ENCODE measurements around the gene C1QTNF9B.
"Not testable (repeated sequence)": the region's sequence is repeated elsewhere in the genome, so short reads cannot be mapped to it uniquely, and the experiment has no call there.

Gene C1QTNF9B

GRCh38 chr13:23893791-23894190 lies 3.5 kb downstream of the C1QTNF9B start:
- DNase-seq (ENCODE audit: low spot score), result not testable (repeated sequence)

GRCh38 chr13:23889615-23890607 lies 7.4 kb downstream of the C1QTNF9B start:
- DNase-seq (ENCODE audit: low spot score), result no peak

- DNase-seq (ENCODE audit: low spot score), result peak; percentile 87
Observed at GRCh38 chr13:23888658-23889614, 8.4 kb downstream of the C1QTNF9B start, which contains the start of gene MIPEP. Gene MIPEP, minus strand, starts transcription at chr13:23889400. Its CDS starts 80 bp downstream, at chr13:23889320.

DNA sequence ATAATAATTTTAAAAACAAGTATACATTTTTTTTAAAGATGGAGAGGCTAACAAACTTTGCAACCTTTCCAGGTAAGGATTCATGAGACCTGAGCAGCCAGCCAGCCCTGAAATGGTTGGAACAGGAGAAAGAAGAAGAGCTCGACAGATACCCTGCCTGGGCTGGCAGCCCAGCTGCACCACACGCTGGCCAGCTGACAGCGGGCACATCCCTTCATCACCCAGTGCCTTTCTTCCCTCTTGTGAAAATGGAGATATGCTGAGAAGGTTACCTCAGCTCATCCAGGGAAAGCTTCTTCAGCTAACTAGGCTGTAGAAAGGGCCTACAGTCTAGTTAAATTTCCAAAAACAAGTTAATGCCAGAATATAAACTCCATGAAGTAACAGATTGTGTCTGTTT lies 12.9 kb downstream of the C1QTNF9B start:
- not testable (repeated sequence) for DNase-seq (ENCODE audit: low spot score)

DNA sequence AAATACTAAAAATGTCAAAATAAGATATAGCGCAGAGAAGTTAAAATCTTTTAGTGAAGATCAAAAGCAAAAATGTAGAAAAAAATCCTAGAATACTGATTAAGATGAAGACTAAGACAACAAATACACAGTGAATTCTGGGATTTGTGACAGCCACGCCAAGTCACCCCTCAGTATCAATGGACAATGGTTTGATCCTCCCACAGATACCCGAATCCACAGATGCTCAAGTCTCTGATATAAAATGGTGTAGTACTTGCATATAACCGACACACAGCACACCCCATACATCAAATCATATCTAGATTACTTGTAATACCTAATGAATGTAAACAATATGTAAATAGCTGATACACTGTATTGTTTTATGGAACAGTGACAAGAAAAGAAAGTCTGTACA lies 14.0 kb downstream of the C1QTNF9B start:
- no peak for DNase-seq (ENCODE audit: low spot score)

- not testable (repeated sequence) for DNase-seq (ENCODE audit: low spot score)
Observed at GRCh38 chr13:23881402-23881800, 15.9 kb downstream of the C1QTNF9B start.

GRCh38 chr13:23880493-23881401 lies 16.6 kb downstream of the C1QTNF9B start:
- not testable (repeated sequence) for DNase-seq (ENCODE audit: low spot score)

GRCh38 chr13:23877286-23877685 lies 20.0 kb downstream of the C1QTNF9B start:
- no peak for DNase-seq (ENCODE audit: low spot score)

DNA sequence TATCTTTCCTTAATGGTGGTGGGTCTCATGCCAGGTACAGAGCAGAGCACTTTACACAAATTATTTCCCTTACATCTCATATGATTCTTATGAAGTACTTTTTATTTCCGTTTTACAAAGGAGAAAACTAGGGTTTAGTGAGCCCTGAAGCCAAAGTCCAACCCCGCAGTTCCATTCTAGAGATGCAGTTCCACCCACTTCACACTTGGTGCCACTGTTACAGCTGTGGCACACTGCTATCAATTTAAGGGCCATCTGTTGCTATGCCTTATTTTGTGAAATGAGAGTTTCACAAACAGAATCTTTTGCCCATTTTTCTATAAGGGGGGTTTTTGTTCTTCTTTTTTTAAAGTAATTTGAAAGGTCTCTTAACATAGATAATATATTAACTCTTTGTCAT lies 21.0 kb downstream of the C1QTNF9B start:
- DNase-seq (ENCODE audit: low spot score), result no peak

DNA sequence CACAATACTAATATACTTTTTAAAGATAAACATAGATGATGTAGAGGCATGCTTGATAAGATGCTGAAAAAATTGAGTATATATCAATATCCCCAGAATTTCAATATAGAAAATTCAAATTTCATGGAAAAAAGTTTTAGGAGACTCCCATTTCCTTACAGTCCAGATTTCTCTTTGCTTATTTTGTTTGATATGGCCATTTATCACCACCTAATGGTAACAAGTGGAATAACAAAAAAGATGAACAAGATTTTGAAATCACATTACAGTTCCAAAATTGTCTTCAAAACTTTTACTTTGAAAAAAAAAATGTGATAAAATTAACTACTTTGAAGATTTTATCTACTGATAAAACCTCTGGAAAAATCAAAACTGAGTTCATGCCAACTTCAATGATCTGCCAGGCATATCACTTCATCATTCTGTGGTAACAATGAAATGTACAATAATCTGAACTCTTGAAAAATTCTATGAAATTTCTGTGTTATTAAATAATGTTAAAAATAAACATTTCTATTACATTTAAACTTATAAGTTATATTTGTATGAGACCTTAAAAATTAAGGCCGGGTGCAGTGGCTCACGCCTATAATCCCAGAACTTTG lies 25.6 kb downstream of the C1QTNF9B start:
- no peak for DNase-seq (ENCODE audit: low spot score)

DNA sequence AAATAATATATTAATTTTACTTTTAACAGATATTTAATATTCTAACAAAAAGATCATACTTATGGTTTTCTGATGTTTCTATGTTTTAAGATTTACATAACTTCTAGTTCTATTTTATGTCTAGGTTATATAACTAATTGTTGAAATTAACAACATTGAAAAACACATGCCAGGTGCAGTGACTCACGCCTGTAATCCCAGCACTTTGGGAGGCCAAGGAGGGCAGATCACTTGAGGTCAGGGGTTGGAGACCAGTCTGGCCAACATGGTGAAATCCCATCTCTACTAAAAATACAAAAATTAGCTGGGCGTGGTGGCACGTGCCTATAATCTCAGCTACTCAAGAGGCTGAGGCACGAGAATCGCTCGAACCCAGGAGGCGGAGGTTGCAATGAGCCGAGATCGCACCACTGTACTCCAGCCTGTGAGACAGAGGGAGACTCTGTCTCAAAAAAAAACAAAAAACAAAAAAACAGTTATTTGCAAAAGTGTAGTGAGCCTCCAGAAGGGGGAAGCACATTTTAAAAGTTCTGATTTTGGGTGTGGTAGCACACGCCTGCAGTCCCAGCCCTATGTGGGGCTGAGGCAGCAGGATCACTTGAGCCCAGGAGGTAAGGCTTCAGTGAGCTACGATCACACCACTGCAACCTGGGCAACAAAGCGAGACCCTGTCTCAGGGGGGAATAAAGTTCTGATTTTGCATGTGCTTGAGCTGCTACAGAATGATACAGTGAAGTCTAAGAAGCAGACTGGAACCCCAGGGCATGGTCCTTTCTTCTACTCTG lies 26.8 kb downstream of the C1QTNF9B start:
- no peak for DNase-seq (ENCODE audit: low spot score)

DNA sequence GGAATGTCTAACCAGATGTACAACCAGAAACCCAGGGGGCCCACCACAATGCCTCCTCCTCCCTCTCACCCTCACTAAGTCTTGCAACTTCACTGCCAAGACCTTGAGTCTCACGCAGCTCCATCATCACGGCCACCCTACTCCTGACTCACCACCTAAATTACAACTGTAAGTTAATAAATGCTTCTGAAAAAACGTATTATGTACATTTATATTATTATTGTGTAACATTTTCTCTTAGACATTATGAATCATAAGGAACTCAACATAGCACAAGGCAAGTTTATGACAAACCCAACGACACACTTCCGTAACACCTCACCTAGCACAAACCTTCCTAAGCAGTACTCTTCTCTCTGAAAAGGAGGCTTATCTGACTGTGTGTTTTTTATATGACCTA lies 28.8 kb downstream of the C1QTNF9B start:
- DNase-seq (ENCODE audit: low spot score), result no peak

DNA sequence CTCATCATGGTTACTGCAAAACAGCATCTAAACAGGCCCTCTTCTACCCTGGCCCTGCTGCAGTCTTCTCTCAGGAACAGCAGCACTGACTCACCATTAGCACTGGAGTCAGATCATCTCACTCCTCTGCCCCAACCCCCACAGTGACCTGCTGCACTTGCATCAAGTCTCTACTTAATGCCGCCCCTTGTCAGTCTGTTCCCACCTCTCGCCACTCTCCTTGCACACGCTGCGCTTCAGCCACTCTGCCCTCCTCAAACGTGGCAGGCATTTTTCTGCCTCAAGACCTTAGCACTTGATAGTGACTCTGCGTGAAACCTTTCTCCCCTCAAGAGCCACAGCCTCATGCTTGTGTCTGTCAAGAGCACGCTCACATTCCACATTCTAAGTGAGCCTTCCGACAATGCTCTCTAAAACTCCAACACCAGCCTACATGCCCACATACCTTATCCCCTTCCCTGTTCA lies 30.2 kb downstream of the C1QTNF9B start:
- DNase-seq (ENCODE audit: low spot score), result no peak

DNA sequence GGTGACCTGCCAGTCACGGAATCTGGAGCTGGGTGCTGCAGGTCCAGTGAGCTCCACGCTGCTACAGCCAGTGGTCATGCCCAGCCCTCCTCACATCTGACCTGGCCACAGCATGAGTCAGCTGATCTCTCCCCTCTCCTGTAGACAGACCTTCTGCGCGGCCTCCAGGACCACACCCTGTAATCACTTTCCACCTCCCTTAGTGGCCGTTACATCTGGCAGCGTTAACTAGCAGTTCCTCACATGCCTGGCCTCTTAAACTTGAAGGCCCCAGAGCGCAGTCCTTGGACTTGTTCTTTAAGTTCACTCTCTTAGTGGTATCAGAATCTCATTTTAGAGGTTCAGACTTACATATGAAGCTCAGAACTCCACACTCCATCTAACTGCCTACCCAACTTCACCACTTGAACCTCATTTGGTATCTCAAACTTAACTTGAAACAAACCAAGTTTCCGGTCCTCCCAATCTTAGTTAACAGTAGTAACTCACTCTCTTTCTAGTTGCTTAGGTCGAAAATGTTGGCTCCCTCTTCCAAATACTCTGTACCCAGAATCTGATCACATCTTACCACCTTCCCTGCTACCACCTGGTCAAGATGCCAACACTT lies 30.8 kb downstream of the C1QTNF9B start:
- DNase-seq (ENCODE audit: low spot score), result no peak

GRCh38 chr13:23865906-23866305 lies 31.4 kb downstream of the C1QTNF9B start:
- no peak for DNase-seq (ENCODE audit: low spot score)

DNA sequence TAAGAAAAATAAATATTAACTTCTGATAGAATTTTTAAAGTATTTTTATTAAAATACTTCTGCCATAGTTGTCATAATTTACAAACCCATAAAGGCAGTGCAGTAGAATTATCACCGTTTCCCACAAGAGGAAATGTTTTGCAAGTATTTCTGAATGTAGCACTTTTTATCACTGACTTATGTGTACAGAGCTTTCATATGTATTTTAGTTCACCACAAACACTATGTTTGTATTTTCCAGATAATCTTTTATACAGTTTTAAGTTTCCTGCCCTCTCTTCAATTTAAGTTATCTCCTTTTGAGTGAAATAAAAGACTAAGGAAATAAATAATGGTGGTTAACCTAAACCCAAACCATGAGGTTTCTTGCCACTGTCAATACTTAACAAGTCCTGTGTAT lies 32.3 kb downstream of the C1QTNF9B start:
- no peak for DNase-seq (ENCODE audit: low spot score)

GRCh38 chr13:23861310-23861709 lies 36.0 kb downstream of the C1QTNF9B start:
- DNase-seq (ENCODE audit: low spot score), result no peak

GRCh38 chr13:23859904-23860303 lies 37.4 kb downstream of the C1QTNF9B start:
- DNase-seq (ENCODE audit: low spot score), result no peak

DNA sequence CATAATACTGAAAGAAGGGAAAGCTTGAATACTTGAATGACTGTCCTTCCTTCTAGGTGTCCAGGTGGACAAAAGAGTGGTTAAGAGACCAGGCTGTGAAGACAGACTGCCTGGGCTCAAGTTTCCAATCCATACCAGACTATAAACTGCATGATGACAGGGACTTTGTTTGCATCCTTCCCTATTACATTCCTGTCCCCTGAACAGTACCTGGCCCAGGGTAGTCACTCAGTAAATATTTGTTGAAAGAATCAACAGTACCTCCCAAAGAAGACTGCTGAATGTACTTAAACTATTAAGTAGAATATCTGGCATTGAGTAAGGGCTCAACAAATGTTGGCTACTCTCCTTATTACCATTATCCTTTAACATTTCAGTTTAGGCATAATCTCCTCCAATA lies 37.8 kb downstream of the C1QTNF9B start:
- no peak for DNase-seq (ENCODE audit: low spot score)

DNA sequence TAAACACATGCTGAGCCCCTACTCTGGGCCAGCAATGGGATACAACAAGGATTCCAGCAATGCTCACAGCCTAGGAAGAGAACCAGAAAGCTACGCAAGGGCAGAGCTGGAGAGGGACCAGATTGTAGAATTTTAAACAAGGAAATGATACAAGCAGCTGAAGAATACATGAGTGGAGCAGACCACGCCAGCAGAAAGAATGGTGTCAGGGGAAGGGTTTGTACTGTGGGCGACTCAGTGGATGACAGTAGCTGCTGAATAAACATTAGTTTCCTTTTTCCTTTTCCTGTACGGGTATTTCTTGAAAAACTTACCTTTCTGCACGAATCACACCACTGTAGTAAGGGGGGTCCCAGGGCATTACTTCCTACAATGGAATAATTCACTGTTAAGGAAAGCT lies 38.8 kb downstream of the C1QTNF9B start:
- no peak for DNase-seq (ENCODE audit: low spot score)
